Eye (tissue), 1 donor: Measurements from ENCODE around the gene BACE1-AS.
"Not testable (repeated sequence)": the region's sequence is repeated elsewhere in the genome, so short reads cannot be mapped to it uniquely, and the experiment has no call there.

Source experiments
- DNase-seq: peaks from one replicate; pipeline ENCODE4 v3.0.0-alpha.2; 2015

Gene BACE1-AS

GRCh38 chr11:117290809-117291396 lies at the start of gene BACE1-AS:
Gene BACE1-AS, plus strand, starts transcription at chr11:117291346.
- DNase-seq = no peak

- no peak for DNase-seq
Observed at GRCh38 chr11:117248341-117248740, 42.8 kb upstream of the BACE1-AS start.

GRCh38 chr11:117249571-117249970 lies 41.6 kb upstream of the BACE1-AS start:
- no peak for DNase-seq

GRCh38 chr11:117251506-117251905 lies 39.6 kb upstream of the BACE1-AS start:
- no peak for DNase-seq

- no peak for DNase-seq
Observed at GRCh38 chr11:117255966-117256365, 35.2 kb upstream of the BACE1-AS start.

- no peak for DNase-seq
Observed at GRCh38 chr11:117256573-117256972, 34.6 kb upstream of the BACE1-AS start.

- DNase-seq = no peak
Observed at GRCh38 chr11:117258576-117258975, 32.6 kb upstream of the BACE1-AS start.

GRCh38 chr11:117259417-117259816 lies 31.7 kb upstream of the BACE1-AS start:
- no peak for DNase-seq

GRCh38 chr11:117264624-117265323 lies 26.4 kb upstream of the BACE1-AS start:
- DNase-seq = not testable (repeated sequence)

GRCh38 chr11:117265745-117266144 lies 25.4 kb upstream of the BACE1-AS start:
- DNase-seq = no peak

- DNase-seq = no peak
Observed at GRCh38 chr11:117269856-117270255, 21.3 kb upstream of the BACE1-AS start.

GRCh38 chr11:117271208-117271607 lies 19.9 kb upstream of the BACE1-AS start:
- no peak for DNase-seq

- not testable (repeated sequence) for DNase-seq
Observed at GRCh38 chr11:117272175-117272574, 19.0 kb upstream of the BACE1-AS start.

GRCh38 chr11:117273550-117274289 lies 17.4 kb upstream of the BACE1-AS start:
- peak; percentile 13 for DNase-seq

- no peak for DNase-seq
Observed at GRCh38 chr11:117278347-117278746, 12.8 kb upstream of the BACE1-AS start.

- no peak for DNase-seq
Observed at GRCh38 chr11:117279711-117280376, 11.3 kb upstream of the BACE1-AS start.

- no peak for DNase-seq
Observed at GRCh38 chr11:117281159-117281558, 10.0 kb upstream of the BACE1-AS start.

- DNase-seq = no peak
Observed at GRCh38 chr11:117281869-117282268, 9.3 kb upstream of the BACE1-AS start.

- no peak for DNase-seq
Observed at GRCh38 chr11:117282956-117283355, 8.2 kb upstream of the BACE1-AS start.

- DNase-seq = no peak
Observed at GRCh38 chr11:117284053-117284452, 7.1 kb upstream of the BACE1-AS start.

GRCh38 chr11:117286588-117286987 lies 4.6 kb upstream of the BACE1-AS start:
- DNase-seq = no peak

GRCh38 chr11:117287668-117288067 lies 3.5 kb upstream of the BACE1-AS start:
- DNase-seq = no peak

GRCh38 chr11:117289795-117290194 lies 1.4 kb upstream of the BACE1-AS start:
- DNase-seq = no peak
